Brain microvascular endothelial cell (primary cell): ENCODE results near the gene ZNF646.

Source experiments
- DNase-seq: peaks from one replicate; pipeline ENCODE4 v3.0.0-alpha.2; 2020
- H3K27ac ChIP-seq: fragments of 250-450 bp; sonication (Bioruptor Pico); 2 replicates; pipeline ENCODE4 v1.5.1; 2020; ENCODE audit warnings: mild to moderate bottlenecking, moderate library complexity
- H3K27me3 ChIP-seq: fragments of 250-450 bp; sonication (Bioruptor Pico); replicated peaks from 2 replicates; pipeline ENCODE4 v1.5.1; 2020; ENCODE audit warnings: mild to moderate bottlenecking
- H3K36me3 ChIP-seq: fragments of 250-450 bp; sonication (Bioruptor Pico); replicated peaks from 2 replicates; pipeline ENCODE4 v1.5.1; 2020; ENCODE audit warnings: mild to moderate bottlenecking
- H3K4me3 ChIP-seq: 2 replicates; pipeline ENCODE4 v1.5.1; 2011; ENCODE audit warnings: low read depth, mild to moderate bottlenecking, control low read depth, low read length, moderate library complexity
- CTCF ChIP-seq: IDR thresholded peaks from 2 replicates; pipeline ENCODE4 v1.5.1; 2011; ENCODE audit warnings: low read depth, mild to moderate bottlenecking, moderate library complexity, low read length, control low read depth, inconsistent platforms; ENCODE audit errors: missing control alignments
- in situ Hi-C: cut with HindIII; loops from 2 replicates; pipeline ENCODE4 v1.10.0; 2017; ENCODE audit warnings: low sequenced_read_pairs, low pct_ligation_motif_present

The ZNF646 gene

GRCh38 chr16:31109622-31110021 is 35.4 kb downstream of the ZNF646 start:
- no peak for DNase-seq
- in situ Hi-C loops, result no loop called here
- no peaks in the 10 kb centered on the region for H3K27me3 ChIP-seq
- H3K36me3 ChIP-seq, result peaks cover 31% of the 10 kb centered on the region
- no peak for TF ChIP-seq CTCF
- no peak overlapping the region for H3K27ac ChIP-seq
- no peak overlapping the region for H3K4me3 ChIP-seq

- Histone ChIP-seq H3K4me3 (no peak overlapping the region), H3K27ac (no peak overlapping the region)
- in situ Hi-C loops, result no loop called here
Measured at GRCh38 chr16:31110106-31111034, 36.1 kb downstream of the ZNF646 start.

GRCh38 chr16:31111881-31112466 is 37.8 kb downstream of the ZNF646 start:
- in situ Hi-C loops, result no loop called here

More at GRCh38 chr16:31110106-31111034, 36.1 kb downstream of the ZNF646 start:
- H3K27me3 ChIP-seq, result no peaks in the 10 kb centered on the region
- DNase-seq, result no peak
- TF ChIP-seq CTCF, result no peak
- peaks cover 31% of the 10 kb centered on the region for H3K36me3 ChIP-seq

GRCh38 chr16:31112711-31113110 is 38.5 kb downstream of the ZNF646 start:
- no peak for DNase-seq
- peaks cover 31% of the 10 kb centered on the region for H3K36me3 ChIP-seq
- no peak for TF ChIP-seq CTCF
- H3K27ac ChIP-seq, result no peak overlapping the region
- no peak overlapping the region for H3K4me3 ChIP-seq
- H3K27me3 ChIP-seq, result no peaks in the 10 kb centered on the region
- in situ Hi-C loops, result no loop called here

More at GRCh38 chr16:31111881-31112466, 37.8 kb downstream of the ZNF646 start:
- TF ChIP-seq CTCF, result no peak
- Histone ChIP-seq H3K27ac (no peak overlapping the region), H3K27me3 (no peaks in the 10 kb centered on the region), H3K4me3 (no peak overlapping the region), H3K36me3 (peaks cover 31% of the 10 kb centered on the region)
- DNase-seq, result no peak

- in situ Hi-C loops, result no loop called here
- no peak for TF ChIP-seq CTCF
- no peak for DNase-seq
- Histone ChIP-seq H3K36me3 (peaks cover 31% of the 10 kb centered on the region), H3K27me3 (no peaks in the 10 kb centered on the region), H3K27ac (no peak overlapping the region), H3K4me3 (no peak overlapping the region)
Measured at GRCh38 chr16:31113121-31114120, 39.2 kb downstream of the ZNF646 start.
